HG03045 (cell line): Measurements from ENCODE around the gene NCBP3.

Experiments used
- ATAC-seq: cut with Tn5 transposase; IDR thresholded peaks from one replicate; pipeline ENCODE4 v1.9.1; 2021; ENCODE audit warnings: mild to moderate bottlenecking, moderate library complexity; ENCODE audit not compliant: unreplicated experiment

Gene NCBP3

GRCh38 chr17:3845621-3846436 lies at the start of gene NCBP3:
NCBP3 (minus strand) TSS chr17:3846246; CDS start chr17:3846223, 23 bp downstream.
- peak; percentile 96 for ATAC-seq

- no peak for ATAC-seq
Measured at GRCh38 chr17:3895354-3895753, 49.3 kb upstream of the NCBP3 start.

- ATAC-seq = no peak
Measured at GRCh38 chr17:3894911-3895343, 48.9 kb upstream of the NCBP3 start.

GRCh38 chr17:3894188-3894587 lies 48.1 kb upstream of the NCBP3 start:
- ATAC-seq = no peak

GRCh38 chr17:3893720-3894116 lies 47.7 kb upstream of the NCBP3 start:
- no peak for ATAC-seq

- ATAC-seq = peak; percentile 80
Measured at GRCh38 chr17:3893003-3893719, 47.1 kb upstream of the NCBP3 start, which contains the start of gene CAMKK1. CAMKK1 (minus strand) TSS chr17:3893053; CDS start chr17:3885687, 7,366 bp downstream.

GRCh38 chr17:3892095-3892998 lies 46.3 kb upstream of the NCBP3 start:
- ATAC-seq = peak; percentile 9

- no peak for ATAC-seq
Measured at GRCh38 chr17:3891626-3892094, 45.6 kb upstream of the NCBP3 start.

GRCh38 chr17:3890878-3891219 lies 44.8 kb upstream of the NCBP3 start:
- no peak for ATAC-seq

GRCh38 chr17:3890082-3890877 lies 44.2 kb upstream of the NCBP3 start:
- ATAC-seq = no peak

- ATAC-seq = no peak
Measured at GRCh38 chr17:3889325-3890012, 43.4 kb upstream of the NCBP3 start.

- no peak for ATAC-seq
Measured at GRCh38 chr17:3888343-3889171, 42.5 kb upstream of the NCBP3 start.

GRCh38 chr17:3887804-3888203 lies 41.8 kb upstream of the NCBP3 start:
- no peak for ATAC-seq

- no peak for ATAC-seq
Measured at GRCh38 chr17:3887394-3887793, 41.3 kb upstream of the NCBP3 start.

- no peak for ATAC-seq
Measured at GRCh38 chr17:3886776-3887175, 40.7 kb upstream of the NCBP3 start.

GRCh38 chr17:3885970-3886369 lies 39.9 kb upstream of the NCBP3 start:
- no peak for ATAC-seq

GRCh38 chr17:3885271-3885670 lies 39.2 kb upstream of the NCBP3 start:
- ATAC-seq = no peak

- ATAC-seq = no peak
Measured at GRCh38 chr17:3884188-3884587, 38.1 kb upstream of the NCBP3 start.

GRCh38 chr17:3882276-3882675 lies 36.2 kb upstream of the NCBP3 start:
- ATAC-seq = no peak
